Astrocyte of the hippocampus (primary cell): Measurements from ENCODE around the gene OXTR.

Source experiments
- DNase-seq: peaks from one replicate; pipeline ENCODE4 v3.0.0; 2011; ENCODE audit warnings: low read depth, low spot score

The OXTR gene

GRCh38 chr3:8769088-8769822, at the start of gene OXTR:
Gene OXTR, minus strand, starts transcription at chr3:8769613. Its CDS starts 1,426 bp downstream, at chr3:8768187.
- peak; percentile 95 for DNase-seq

- no peak for DNase-seq
Observed at GRCh38 chr3:8817486-8817885, 48.1 kb upstream of the OXTR start.

- DNase-seq: no peak
Observed at GRCh38 chr3:8816106-8816505, 46.7 kb upstream of the OXTR start.

- DNase-seq: no peak
Observed at GRCh38 chr3:8813411-8813810, 44.0 kb upstream of the OXTR start.

- no peak for DNase-seq
Observed at GRCh38 chr3:8810561-8810960, 41.1 kb upstream of the OXTR start.

GRCh38 chr3:8805774-8806173, 36.4 kb upstream of the OXTR start:
- DNase-seq: no peak

GRCh38 chr3:8802256-8802655, 32.8 kb upstream of the OXTR start:
- DNase-seq: no peak

GRCh38 chr3:8800016-8800415, 30.6 kb upstream of the OXTR start:
- DNase-seq: peak; percentile 31

GRCh38 chr3:8794247-8794646, 24.8 kb upstream of the OXTR start:
- DNase-seq: no peak

- peak; percentile 61 for DNase-seq
Observed at GRCh38 chr3:8793242-8793641, 23.8 kb upstream of the OXTR start.

GRCh38 chr3:8790529-8790928, 21.1 kb upstream of the OXTR start:
- DNase-seq: no peak

- peak; percentile 60 for DNase-seq
Observed at GRCh38 chr3:8784676-8785435, 15.4 kb upstream of the OXTR start.

- no peak for DNase-seq
Observed at GRCh38 chr3:8780279-8780678, 10.9 kb upstream of the OXTR start.

GRCh38 chr3:8778475-8778874, 9.1 kb upstream of the OXTR start:
- no peak for DNase-seq

- DNase-seq: no peak
Observed at GRCh38 chr3:8777978-8778267, 8.5 kb upstream of the OXTR start.

GRCh38 chr3:8777201-8777977, 8.0 kb upstream of the OXTR start:
- no peak for DNase-seq

GRCh38 chr3:8776406-8776805, 7.0 kb upstream of the OXTR start:
- DNase-seq: peak; percentile 55

GRCh38 chr3:8775602-8776001, 6.2 kb upstream of the OXTR start:
- no peak for DNase-seq

- no peak for DNase-seq
Observed at GRCh38 chr3:8775181-8775580, 5.8 kb upstream of the OXTR start.

GRCh38 chr3:8773941-8774542, 4.6 kb upstream of the OXTR start:
- DNase-seq: no peak

- DNase-seq: peak; percentile 42
Observed at GRCh38 chr3:8768364-8769087, 887 bp downstream of the OXTR start.
